HG02610 (cell line): ENCODE data around the gene SELENOW.
"Not testable (repeated sequence)": the region's sequence is repeated elsewhere in the genome, so short reads cannot be mapped to it uniquely, and the experiment has no call there.

Experiments
- ATAC-seq: cut with Tn5 transposase; IDR thresholded peaks from one replicate; pipeline ENCODE4 v1.9.1; 2021; ENCODE audit warnings: mild to moderate bottlenecking, moderate library complexity; ENCODE audit not compliant: unreplicated experiment

The SELENOW gene

GRCh38 chr19:47756627-47756929, 21.9 kb upstream of the SELENOW start:
- no peak for ATAC-seq

GRCh38 chr19:47756953-47757608, 21.4 kb upstream of the SELENOW start:
- no peak for ATAC-seq

GRCh38 chr19:47757617-47758442, 20.7 kb upstream of the SELENOW start:
- ATAC-seq, result no peak

- no peak for ATAC-seq
These were observed 20.1 kb upstream of the SELENOW start for GRCh38 chr19:47758443-47758804.

DNA sequence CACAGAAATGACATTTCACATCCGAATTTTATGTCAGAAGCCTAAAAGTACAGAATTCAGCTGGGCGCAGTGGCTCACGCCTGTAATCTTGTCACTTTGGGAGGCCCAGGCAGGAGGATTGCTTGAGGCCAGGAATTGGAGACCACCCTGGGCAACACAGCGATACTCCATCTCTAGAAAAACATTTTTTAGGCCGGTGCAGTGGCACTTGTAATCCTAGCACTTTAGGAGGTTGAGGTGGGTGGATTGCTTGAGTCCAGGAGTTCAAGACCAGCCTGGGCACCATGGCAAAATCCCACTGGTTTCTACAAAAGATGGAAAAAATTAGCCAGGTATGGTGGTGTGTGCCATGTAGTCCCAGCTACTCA, 17.9 kb upstream of the SELENOW start:
- ATAC-seq, result no peak

DNA sequence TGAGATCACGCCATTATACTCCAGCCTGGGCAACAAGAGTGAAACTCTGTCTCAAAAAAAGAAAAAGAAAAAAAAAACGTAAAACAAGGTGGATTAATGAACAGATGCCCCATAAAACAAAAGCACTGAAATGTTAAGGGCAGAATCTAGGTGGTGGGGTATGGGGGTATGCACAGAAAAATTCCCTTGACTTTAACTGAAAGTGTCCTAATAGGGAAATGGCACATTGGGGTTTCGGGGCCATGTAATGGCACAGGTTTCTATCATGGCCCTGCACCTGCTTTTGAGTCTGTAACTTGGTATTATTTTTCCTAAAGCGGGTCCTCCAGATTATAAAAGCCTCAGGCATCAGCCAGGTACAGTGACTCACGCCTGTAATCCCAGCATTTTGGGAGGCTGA, 16.9 kb upstream of the SELENOW start:
- no peak for ATAC-seq

- ATAC-seq, result no peak
These were observed 16.4 kb upstream of the SELENOW start for GRCh38 chr19:47762151-47762550.

DNA sequence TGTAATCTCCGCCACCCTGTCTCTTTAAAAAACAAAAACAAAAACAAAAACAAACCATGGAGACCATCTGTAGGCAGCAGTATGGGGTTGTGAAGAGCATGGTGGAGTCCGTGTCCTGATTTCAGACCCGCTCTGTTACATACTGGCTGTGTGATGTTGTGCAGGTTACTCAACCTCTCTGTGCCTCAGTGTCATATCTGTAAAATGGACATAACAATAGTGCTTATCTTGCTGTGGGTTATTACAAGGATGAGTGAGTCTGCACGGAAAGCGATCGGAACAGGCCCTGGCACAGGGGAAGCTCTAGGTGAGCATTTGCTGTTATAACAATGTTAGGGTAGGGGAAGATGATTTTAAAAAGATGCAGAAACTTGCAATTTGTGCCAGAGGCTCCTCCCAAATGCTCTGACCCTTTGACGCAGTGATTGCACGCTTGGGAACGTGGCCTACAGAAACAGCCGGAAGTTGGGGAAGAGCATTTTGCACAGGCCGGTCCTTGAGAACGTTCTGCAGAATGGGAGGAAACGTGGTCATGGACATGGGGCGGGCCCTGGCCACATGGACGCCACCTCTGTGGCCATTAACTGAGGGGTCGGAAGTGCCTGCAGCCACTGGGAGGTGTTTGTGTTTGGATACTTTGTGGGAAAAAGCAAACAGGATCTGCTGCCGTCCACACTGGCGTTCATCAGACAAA, 15.7 kb upstream of the SELENOW start:
- ATAC-seq, result no peak

GRCh38 chr19:47764705-47765104, 13.8 kb upstream of the SELENOW start:
- ATAC-seq, result not testable (repeated sequence)

- ATAC-seq, result no peak
These were observed 12.8 kb upstream of the SELENOW start for GRCh38 chr19:47765523-47766358.

GRCh38 chr19:47766359-47766620, 12.2 kb upstream of the SELENOW start:
- ATAC-seq, result no peak

DNA sequence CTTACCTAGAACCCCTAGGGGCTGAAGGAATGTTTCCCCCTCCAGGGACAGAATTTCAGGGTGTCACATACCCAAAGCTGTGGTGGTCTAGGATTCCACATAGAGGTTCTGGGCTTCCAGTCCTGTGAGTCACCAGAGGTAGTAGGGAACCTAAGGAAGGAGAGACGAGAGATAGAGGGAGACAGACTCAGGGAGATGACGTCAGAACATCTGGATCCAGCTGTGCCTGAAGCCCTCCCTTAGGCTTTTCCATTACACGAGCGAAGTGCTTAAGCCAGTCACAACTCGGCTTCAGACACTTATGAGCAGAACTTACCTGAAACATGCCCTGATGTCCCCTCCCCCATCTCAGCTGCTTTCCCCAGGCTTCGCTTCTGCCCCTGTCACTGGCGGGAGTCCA, 11.8 kb upstream of the SELENOW start:
- no peak for ATAC-seq

GRCh38 chr19:47767349-47767748, 11.2 kb upstream of the SELENOW start:
- no peak for ATAC-seq

DNA sequence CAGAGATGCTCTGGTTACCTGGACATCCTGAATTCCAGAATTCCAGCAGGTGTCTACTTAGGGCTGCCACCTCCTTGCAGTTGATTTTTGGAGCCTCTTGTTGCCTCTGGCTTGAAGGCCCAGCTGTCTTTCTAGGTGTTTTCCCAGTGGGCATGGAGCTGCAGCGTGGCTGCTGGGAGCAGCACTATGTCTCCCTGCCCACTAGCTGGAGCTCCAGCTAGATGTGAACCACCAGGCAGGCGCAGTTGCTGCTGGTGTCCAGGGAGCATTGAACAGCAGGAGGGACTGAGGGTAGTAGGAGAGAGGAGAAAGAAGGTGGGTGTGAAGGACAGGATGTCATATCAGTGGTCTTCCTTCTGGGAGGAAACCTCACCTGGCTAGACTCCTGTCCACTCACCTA, 9.9 kb upstream of the SELENOW start:
- ATAC-seq, result no peak

DNA sequence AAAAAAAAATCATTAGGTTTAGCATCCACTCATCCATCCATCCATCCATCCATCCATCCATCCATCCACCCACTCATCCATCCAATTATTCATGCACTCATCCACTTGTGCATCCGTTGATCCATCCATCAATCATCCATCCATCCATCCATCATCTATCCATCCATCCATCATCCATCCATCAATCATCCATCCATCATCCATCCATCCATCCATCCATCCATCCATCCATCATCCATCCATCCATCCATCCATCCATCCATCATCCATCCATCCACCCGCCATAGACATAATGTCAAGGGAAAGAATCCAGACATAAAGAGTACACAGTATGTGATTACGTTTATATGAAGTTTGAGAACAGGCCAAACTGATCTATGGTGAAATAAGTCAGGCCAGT, 9.0 kb upstream of the SELENOW start:
- no peak for ATAC-seq

- ATAC-seq, result not testable (repeated sequence)
These were observed 7.2 kb upstream of the SELENOW start for GRCh38 chr19:47771291-47771690.

- ATAC-seq, result no peak
These were observed 1.9 kb upstream of the SELENOW start for GRCh38 chr19:47776568-47776967.

DNA sequence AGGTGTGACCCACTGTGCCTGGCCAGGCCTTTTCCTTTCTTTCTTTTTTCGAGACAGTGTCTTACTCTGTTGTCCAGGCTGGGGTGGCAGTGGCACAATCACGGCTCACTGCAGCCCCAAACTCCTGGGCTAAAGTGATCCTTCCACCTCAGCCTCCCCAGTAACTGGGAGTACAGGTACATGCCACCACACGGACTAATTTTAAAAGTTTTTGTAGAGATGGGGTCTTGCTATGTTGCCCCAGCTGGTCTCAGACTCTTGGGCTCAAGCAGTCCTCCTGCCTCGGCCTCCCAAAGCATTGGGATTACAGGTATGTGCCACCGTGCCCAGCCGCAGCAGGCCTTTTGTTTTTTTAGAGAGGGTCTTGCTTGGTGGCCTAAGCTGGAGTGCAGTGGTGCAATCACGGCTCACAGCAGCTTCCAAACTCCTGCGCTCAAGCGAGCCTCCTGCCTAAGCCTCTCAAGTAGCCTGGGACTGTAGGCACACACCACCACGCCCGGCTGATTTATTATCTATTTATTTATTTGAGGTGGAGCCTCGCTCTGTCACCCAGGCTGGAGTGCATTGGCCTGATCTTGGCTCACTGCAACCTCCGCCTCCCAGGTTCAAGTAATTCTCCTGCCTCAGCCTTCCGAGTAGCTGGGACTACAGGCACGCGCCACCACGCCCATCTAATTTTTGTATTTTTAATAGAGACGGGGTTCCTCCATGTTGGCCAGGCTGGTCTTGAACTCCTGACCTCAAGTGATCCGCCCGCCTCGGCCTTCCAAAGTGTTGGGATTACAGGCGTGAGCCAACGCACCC, 1.1 kb upstream of the SELENOW start:
- ATAC-seq, result not testable (repeated sequence)

GRCh38 chr19:47778954-47779351, 450 bp downstream of the SELENOW start:
- no peak for ATAC-seq

DNA sequence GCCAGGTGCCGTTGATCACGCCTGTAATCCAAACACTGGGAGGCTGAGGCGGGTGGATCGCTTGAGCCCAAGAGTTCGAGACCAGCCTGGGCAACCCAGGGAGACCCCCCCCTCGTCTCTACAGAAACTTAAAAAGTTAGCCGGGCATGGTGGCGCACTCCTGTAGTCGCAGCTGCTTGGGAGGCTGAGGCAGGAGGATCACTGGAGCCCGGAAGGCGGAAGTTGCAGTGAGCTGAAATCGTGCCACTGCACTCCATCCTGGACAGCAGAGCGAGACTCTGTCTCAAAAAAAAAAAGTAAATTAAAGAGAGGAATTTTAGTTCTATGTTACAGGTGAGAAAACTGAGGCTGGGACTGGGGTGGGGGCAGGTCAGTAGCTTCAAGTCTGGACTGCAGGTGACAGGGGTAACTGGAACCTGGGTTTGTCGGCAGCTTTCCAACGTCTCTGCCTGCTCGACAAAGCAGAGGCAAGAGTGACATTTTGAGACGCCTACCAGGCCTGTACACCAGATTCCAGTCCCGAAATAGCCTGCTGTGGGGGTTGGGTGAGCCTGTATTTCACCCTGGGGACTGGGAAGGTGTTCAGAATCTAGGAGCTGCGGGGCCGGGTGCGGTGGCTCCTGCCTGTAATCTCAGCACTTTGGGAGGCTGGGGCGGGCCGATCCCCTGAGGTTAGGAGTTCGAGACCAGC, 1.2 kb downstream of the SELENOW start:
- ATAC-seq, result no peak
